ENCODE measurements around the gene DYRK3.
"Not testable (repeated sequence)": the region's sequence is repeated elsewhere in the genome, so short reads cannot be mapped to it uniquely, and the experiment has no call there.

DYRK3 gene
- total RNA-seq: 6.8 reads per million, percentile 25 among the genes with 10 or more reads in this experiment

GRCh38 chr1:206635080-206635977 lies at the start of gene DYRK3:
Gene DYRK3 (plus strand): TSS chr1:206635536. CDS start chr1:206635704, 168 bp downstream.
- peak; percentile 86 for DNase-seq

DNA sequence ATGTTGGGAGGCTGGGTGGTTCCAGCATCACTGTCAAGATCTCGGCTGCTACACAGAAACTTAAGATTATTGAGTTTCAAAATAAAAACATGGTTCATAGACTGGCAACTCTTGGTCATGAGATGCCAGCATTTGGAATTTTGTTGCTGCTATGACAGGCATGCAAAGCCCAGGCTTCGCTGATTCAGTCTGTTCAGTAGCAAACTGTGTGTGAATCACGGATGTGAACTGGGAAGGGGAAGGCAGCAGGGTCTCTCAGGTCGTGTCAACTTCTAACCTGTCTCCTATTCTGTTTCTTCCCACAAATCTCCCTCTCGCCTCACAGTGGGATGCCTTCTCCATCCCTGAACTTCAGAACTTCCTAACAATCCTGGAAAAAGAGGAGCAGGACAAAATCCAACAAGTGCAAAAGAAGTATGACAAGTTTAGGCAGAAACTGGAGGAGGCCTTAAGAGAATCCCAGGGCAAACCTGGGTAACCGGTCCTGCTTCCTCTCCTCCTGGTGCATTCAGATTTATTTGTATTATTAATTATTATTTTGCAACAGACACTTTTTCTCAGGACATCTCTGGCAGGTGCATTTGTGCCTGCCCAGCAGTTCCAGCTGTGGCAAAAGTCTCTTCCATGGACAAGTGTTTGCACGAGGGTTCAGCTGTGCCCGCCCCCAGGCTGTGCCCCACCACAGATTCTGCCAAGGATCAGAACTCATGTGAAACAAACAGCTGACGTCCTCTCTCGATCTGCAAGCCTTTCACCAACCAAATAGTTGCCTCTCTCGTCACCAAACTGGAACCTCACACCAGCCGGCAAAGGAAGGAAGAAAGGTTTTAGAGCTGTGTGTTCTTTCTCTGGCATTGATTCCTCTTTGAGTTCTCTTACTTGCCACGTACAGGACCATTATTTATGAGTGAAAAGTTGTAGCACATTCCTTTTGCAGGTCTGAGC lies 48.6 kb upstream of the DYRK3 start:
- DNase-seq: no peak

GRCh38 chr1:206587904-206588303 lies 47.4 kb upstream of the DYRK3 start:
- no peak for DNase-seq

DNA sequence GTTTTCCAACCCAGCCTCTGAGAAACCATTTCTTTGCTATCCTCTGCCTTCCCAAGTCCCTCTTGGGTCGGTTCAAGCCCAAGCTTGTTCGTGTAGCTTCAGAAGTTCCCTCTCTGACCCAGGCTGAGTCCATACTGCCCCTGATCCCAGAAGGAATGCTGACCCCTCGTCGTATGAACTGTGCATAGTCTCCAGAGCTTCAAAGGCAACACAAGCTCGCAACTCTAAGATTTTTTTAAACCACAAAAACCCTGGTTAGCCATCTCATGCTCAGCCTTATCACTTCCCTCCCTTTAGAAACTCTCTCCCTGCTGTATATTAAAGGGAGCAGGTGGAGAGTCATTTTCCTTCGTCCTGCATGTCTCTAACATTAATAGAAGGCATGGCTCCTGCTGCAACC lies 46.8 kb upstream of the DYRK3 start:
- no peak for DNase-seq

DNA sequence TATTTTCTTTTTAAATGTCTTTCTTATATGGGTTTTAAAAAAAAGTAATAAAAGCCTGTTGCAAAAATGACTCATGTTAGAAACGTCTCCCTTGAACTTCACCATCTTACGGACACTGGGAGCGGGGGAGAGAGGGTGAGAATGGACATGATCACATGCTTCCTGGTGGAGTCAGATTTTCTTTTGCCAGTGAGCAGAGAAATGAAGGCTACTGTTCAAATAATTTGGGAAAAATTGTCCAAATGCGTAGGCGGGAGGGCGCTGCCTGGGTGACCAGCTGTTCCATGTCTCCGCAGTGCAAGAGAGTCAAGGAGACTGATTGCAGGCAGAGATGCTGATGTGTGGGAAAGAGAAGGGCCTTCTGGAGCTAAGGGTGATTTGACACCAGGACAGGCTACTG lies 46.1 kb upstream of the DYRK3 start:
- no peak for DNase-seq

DNA sequence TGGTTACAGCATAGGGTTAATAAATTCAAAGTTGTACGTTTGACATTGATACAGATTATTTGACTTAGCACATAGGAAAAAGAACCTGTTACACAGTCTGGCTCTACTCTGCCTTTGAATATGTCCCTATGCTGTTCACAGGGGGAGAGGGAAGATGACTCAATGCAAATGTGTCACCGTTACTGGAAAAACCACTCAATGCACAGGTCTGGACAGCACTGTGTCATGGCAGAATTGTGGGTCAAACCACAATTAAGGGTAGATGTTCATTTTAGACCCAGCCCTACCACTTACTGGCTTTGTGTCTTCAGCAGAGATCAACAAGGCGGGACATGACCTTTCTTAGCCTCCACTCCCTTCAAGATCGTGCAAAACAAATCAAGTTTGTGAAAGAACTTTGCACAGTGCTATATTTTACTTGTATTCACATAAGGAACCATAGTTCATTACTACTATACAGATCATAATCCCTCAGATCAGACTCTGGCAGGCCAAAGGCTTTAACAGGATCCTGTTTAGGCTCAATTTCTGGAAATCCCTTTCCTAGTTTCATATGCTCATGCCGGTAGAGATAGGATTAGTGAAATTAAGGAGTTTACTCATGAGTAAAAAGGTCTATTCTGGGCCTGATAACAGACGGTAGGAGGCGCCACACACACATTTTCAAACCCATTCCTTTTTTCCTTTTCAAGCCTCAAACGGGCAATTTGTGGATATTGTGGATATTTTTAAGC lies 45.1 kb upstream of the DYRK3 start:
- peak; percentile 33 for DNase-seq

- no peak for DNase-seq
Observed at GRCh38 chr1:206591226-206591625, 44.1 kb upstream of the DYRK3 start.

GRCh38 chr1:206591696-206592095 lies 43.6 kb upstream of the DYRK3 start:
- DNase-seq: no peak

DNA sequence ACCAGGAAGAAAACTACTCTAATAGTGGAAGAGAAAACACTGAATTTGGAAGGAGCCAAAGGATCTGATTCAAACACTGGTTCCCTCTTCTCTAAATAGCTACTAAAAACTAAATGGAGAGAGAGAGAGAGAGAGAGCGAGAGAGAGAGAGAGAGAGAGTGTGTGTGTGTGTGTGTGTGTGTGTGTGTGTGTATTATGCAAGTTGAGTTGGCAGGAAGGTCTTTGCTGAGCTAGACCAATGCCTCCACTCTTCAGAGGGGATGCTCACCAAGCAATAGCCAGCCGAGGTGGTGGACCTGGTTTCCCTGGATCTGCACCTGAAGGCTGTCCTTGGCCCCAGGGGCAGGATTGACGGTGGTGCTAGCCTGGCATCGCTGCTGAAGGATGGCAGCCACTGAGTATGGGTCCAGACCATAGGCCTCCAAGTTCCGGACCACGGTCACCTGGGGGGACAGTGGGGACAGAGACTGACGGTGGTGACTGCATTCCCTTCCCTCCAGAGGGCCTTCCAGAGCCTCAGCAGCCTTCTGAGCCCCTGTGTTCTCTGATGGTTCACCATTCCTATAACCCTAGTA lies 41.9 kb upstream of the DYRK3 start:
- DNase-seq: no peak

DNA sequence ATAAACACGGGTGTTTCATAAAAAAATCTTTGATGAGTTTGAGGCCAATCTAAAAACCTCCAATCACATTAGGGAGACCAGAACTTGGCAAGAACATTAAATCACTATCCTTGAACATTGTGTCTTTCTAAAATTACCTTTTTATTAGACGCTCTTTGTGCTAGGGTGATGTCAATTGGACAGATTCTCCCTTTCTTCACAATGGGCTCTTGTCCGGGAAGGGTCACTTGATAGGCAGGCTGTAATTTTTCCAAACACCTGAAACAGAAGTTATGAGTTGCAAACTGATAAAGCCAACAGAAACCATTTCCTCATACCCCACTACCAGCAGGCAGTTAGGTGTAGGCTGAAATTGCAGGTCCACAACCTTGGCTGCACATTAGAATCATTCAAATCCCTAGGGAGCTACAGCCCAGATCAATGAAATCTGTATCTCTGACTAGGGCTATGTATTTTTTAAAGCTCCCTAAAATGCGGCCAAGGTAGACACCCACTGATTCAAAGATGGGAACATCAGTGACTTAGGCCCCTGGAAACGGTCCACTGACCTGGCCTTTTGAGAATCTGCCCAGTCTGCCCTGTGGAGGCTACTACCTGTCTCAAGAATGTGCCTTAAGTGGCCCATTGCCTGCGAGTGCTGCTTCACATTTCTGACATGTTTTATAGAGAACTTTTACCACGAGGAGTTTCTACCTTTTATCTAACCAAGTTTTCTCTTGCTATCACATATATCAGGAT lies 39.6 kb upstream of the DYRK3 start:
- DNase-seq: no peak

DNA sequence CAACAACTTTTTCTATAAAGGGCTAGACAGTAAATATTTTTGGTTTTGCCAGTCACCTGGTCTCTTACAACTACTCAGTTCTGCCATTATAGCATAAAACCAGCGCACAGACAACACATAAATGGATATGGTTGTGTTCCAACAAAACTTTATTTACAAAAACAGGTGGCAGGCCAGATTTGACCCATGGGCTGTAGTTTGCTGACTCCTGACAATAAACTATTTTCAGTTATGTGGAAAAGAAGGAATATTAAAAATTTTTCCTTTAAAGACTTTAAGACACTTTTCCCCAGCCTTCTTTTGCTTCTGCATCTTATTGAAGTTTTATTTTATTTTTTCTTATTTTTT lies 39.0 kb upstream of the DYRK3 start:
- DNase-seq: no peak

DNA sequence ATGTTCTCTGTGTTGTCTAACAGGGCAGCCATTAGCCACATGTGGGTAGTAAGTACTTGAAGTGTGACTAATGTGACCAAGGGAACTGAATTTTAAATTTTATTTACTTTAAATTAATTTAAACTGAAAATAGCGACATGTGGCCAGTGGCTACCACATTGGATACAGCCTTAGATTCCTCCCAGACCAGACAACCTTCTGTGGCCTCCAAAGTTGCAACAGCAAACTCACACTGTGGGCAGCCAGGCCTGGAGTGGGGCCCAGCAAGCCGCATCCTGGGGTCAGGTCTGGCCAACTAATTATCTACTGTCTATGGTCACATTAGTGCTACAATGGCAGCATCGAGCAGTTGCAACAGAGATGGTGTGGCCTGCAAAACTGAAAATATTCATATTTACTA lies 34.8 kb upstream of the DYRK3 start:
- DNase-seq: no peak

- no peak for DNase-seq
Observed at GRCh38 chr1:206604861-206605260, 30.5 kb upstream of the DYRK3 start.

DNA sequence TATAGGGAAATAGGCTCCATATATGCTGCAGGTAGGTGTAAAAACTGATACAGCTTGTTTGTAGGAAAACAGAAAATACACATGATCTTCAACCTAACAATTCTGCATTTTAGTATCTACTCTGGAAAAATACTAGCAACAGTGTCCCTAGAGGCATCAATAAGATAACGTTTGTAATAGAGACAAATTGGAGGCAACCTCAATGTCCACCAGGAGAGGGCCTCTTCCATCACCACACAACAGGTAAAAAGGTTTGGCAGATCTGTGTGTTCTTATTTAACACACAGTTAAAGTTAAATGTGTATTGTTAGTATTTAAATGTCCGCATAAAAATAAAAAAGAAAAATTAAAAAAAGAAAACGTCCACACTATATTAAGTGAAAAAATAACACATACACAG lies 28.5 kb upstream of the DYRK3 start:
- DNase-seq: no peak

- DNase-seq: peak; percentile 53
Observed at GRCh38 chr1:206608108-206608698, 27.1 kb upstream of the DYRK3 start.

DNA sequence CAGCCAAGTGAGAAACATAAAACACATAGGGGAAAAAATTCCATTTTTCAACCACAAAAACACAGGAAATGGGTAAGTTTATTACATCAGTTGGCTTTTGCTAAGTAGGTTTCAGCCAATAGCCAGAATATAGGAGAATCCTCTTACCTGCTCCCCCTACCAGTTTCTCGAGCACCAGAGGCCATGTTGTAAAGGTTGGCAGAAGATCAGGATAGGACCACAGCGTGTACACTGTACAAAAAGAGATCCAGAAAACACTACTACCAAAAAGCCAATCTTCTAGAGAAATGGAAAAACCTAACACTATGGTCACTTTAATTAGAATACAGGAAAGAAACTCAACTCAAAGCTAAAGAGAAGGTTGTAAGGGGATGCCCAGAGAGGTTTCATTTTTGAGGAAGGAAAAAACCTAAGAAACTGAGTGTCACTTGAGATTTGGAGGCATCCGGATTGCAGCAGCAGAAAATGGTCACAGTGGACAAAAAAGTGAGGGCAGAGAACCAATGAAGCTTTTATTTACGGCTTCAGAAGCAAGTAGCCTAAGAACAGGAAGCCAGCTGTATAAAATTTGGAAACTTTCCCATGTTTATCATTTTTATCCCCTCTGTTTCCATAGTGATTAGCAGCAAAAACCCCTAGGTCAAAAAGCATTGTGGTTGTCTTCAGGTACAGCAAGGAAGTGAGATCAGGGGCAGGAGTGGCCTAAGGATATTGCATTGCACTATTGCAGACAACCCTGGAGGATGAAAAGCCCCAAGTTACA lies 25.9 kb upstream of the DYRK3 start:
- no peak for DNase-seq

DNA sequence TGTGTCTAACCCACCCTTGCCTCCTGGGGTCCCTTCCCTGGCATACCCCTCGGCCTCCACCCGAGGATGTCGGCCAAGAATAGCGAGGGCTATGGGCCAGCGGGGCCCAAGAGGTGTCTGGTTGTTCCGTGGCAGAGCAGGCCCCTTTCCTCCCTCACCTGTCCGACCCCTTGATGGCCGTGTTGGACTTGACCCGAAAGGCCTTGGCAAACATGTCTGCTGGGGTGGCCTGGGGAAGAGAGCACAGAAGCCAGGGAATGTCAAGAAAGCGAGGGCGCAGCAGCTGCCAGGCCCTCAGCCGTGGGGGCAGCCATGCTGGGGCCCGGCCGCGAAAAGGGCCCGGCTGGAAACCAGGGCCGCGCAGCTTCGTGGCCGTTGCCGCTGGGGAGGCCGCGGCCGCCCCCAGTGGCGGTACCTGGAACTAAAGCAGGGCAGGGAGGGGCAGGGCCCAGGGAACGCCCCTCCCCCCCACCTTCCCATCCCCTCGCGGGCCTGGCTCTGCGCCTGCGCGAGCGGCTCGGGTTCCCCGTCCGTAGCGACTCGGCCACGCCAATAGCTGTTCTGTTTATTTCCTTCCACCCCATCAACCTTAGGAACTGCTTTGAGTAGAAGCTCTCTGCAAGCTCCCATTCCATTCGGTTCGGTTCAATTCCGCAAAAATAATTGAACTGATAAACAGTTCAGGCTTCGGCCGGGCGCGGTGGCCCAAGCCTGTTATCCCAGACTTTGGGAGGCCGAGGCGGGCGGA lies 23.0 kb upstream of the DYRK3 start, which contains the start of gene EIF2D:
EIF2D (minus strand) TSS at position 337 of the 748 bp plus-strand sequence; CDS start at position 214, 123 bp downstream.
- DNase-seq: peak; percentile 87

GRCh38 chr1:206626396-206626795 lies 8.9 kb upstream of the DYRK3 start:
- not testable (repeated sequence) for DNase-seq

GRCh38 chr1:206628916-206629315 lies 6.4 kb upstream of the DYRK3 start:
- DNase-seq: no peak

- DNase-seq: no peak
Observed at GRCh38 chr1:206631085-206631509, 4.2 kb upstream of the DYRK3 start.
